SK-N-SH (cell line): Measurements from ENCODE around the gene SLCO2B1. TPM values are rescaled to one million over a fixed set of nuclear protein-coding genes. Genes with fewer than 3 reads are reported as not detected.

Source experiments
- CTCF ChIA-PET: fragments of 300-600, 350-600 bp; formaldehyde crosslinking; extraction: SDS; loops from one replicate; lab custom pipeline; 2021; lab: Yijun Ruan, JAX
- POLR2A ChIA-PET: fragments of 350-600 bp; sonication (Branson Sonifier 250); formaldehyde crosslinking; extraction: SDS; loops from one replicate; lab custom pipeline; 2020; ENCODE audit warnings: antibody characterized with exemption, inconsistent platforms; lab: Yijun Ruan, JAX
- DNase-seq: peaks from one replicate; pipeline ENCODE4 v3.0.0; 2012
- H2AFZ ChIP-seq: fragments of 200-600 bp; sonication (generic); 2 replicates; pipeline ENCODE4 v1.8.1; 2016; ENCODE audit warnings: antibody characterized with exemption, mild to moderate bottlenecking, low read depth
- H3F3A ChIP-seq: fragments of 200-600 bp; sonication (generic); replicated peaks from 2 replicates; pipeline ENCODE3; 2016; ENCODE audit warnings: antibody characterized with exemption, mild to moderate bottlenecking; ENCODE audit not compliant: insufficient read depth
- H3K27ac ChIP-seq, 2 experiments: fragments of 200-500 bp in 1 of 2; fragments of 200-600 bp in 1 of 2; sonication (Bioruptor generic) in 1 of 2; sonication (generic), shearing (Covaris generic) in 1 of 2; 2 replicates each; pipeline versions ENCODE4 v1.5.1 to v1.6.1; 2014 to 2016; ENCODE audit warnings: low read depth in 2 of 2, inconsistent platforms in 1 of 2, low read length in 1 of 2, mild to moderate bottlenecking in 1 of 2, mixed read lengths in 1 of 2
- H3K27me3 ChIP-seq: fragments of 200-600 bp; sonication (generic), shearing (Covaris generic); 2 replicates; pipeline ENCODE4 v1.6.1; 2016; ENCODE audit warnings: mixed run types; ENCODE audit not compliant: insufficient read depth
- H3K36me3 ChIP-seq, 2 experiments: fragments of 200-500 bp in 1 of 2; fragments of 200-600 bp in 1 of 2; sonication (Bioruptor generic) in 1 of 2; sonication (generic) in 1 of 2; replicated peaks in 1 of 2; 2 replicates each; pipeline versions ENCODE3 to v1.5.1; 2014 to 2016; ENCODE audit warnings: low read length in 1 of 2, mild to moderate bottlenecking in 1 of 2; ENCODE audit not compliant: insufficient read depth in 2 of 2, control insufficient read depth in 1 of 2
- H3K4me1 ChIP-seq, 2 experiments: fragments of 200-500 bp in 1 of 2; fragments of 200-600 bp in 1 of 2; sonication (Bioruptor generic) in 1 of 2; sonication (generic), shearing (Covaris generic) in 1 of 2; 2 replicates each; pipeline versions ENCODE4 v1.5.1 to v1.6.1; 2014 to 2016; ENCODE audit warnings: low read depth in 1 of 2, low read length in 1 of 2, mixed run types in 1 of 2; ENCODE audit not compliant: insufficient read depth in 2 of 2, control insufficient read depth in 1 of 2
- H3K4me2 ChIP-seq: fragments of 200-600 bp; sonication (generic), shearing (Covaris generic); 2 replicates; pipeline ENCODE4 v1.6.1; 2017; ENCODE audit warnings: mixed run types
- H3K4me3 ChIP-seq, 2 experiments: fragments of 200-500 bp in 1 of 2; fragments of 200-600 bp in 1 of 2; sonication (Bioruptor generic) in 1 of 2; sonication (generic), shearing (Covaris generic) in 1 of 2; 2 replicates each; pipeline versions ENCODE4 v1.5.1 to v1.8.1; 2014 to 2016; ENCODE audit warnings: low read depth in 2 of 2, inconsistent platforms in 1 of 2, low read length in 1 of 2, mild to moderate bottlenecking in 1 of 2, mixed read lengths in 1 of 2, moderate library complexity in 1 of 2
- H3K79me2 ChIP-seq: fragments of 200-600 bp; sonication (generic); 2 replicates; pipeline ENCODE4 v1.8.1; 2017; ENCODE audit warnings: mild to moderate bottlenecking; ENCODE audit not compliant: insufficient read depth
- H3K9ac ChIP-seq: fragments of 200-600 bp; sonication (generic); 2 replicates; pipeline ENCODE4 v1.6.1; 2017; ENCODE audit warnings: mixed run types
- H3K9me2 ChIP-seq: fragments of 200-600 bp; sonication (generic); 2 replicates; pipeline ENCODE4 v1.6.1; 2017; ENCODE audit warnings: mixed run types
- H3K9me3 ChIP-seq: fragments of 200-600 bp; sonication (generic); 2 replicates; pipeline ENCODE4 v1.6.1; 2017; ENCODE audit warnings: mixed run types, mild to moderate bottlenecking, moderate library complexity
- H4K20me1 ChIP-seq: fragments of 200-600 bp; sonication (generic); 2 replicates; pipeline ENCODE4 v1.6.1; 2017; ENCODE audit warnings: mild to moderate bottlenecking, mixed run types; ENCODE audit not compliant: insufficient read depth
- EZH2phosphoT487 ChIP-seq: fragments of 200-600 bp; sonication (generic); IDR thresholded peaks from 2 replicates; pipeline ENCODE4 v1.6.1; 2017; ENCODE audit warnings: low read depth, mixed run types, mild to moderate bottlenecking, antibody characterized with exemption, moderate library complexity, borderline replicate concordance
- FOXJ3 ChIP-seq: sonication (generic); formaldehyde crosslinking; IDR thresholded peaks from 2 replicates; pipeline ENCODE4 v1.5.1; 2020; ENCODE audit warnings: mild to moderate bottlenecking, missing genetic modification reagents
- JUND ChIP-seq: IDR thresholded peaks from 2 replicates; pipeline ENCODE4 v1.4.0; 2012
- POLR2AphosphoS5 ChIP-seq: IDR thresholded peaks from 2 replicates; pipeline ENCODE4 v1.6.1; 2012; ENCODE audit warnings: low read depth, low read length
- TAF1 ChIP-seq: IDR thresholded peaks from 2 replicates; pipeline ENCODE4 v1.6.1; 2012; ENCODE audit warnings: low read depth, mild to moderate bottlenecking, low read length, moderate library complexity, borderline replicate concordance
- TCF12 ChIP-seq: IDR thresholded peaks from 2 replicates; pipeline ENCODE4 v1.4.0; 2012
- WGBS: methylation state at CpG from one replicate; pipeline ENCODE4 v1.1.6; 2017; ENCODE audit warnings: low lambda C conversion rate; 5-methylcytosine and 5-hydroxymethylcytosine counted together
- polyA plus RNA-seq, 3 experiments: library from polyadenylated mRNA; depleted of rRNA; stranded (reverse); fragments of >200 nt; gene quantifications; 2 replicates each; pipeline ENCODE4 v1.2.3, GENCODE V29; 2012
- TF ChIP-seq, protein P1 (sequence below): IDR thresholded peaks from 2 replicates; pipeline ENCODE4 v1.6.1; 2012; ENCODE audit warnings: mild to moderate bottlenecking, low read depth, low read length, moderate library complexity

The SLCO2B1 gene
- polyA plus RNA-seq, 1 of the 3 experiments (the other 2 are of a cell fraction), result 0.18 TPM

DNA sequence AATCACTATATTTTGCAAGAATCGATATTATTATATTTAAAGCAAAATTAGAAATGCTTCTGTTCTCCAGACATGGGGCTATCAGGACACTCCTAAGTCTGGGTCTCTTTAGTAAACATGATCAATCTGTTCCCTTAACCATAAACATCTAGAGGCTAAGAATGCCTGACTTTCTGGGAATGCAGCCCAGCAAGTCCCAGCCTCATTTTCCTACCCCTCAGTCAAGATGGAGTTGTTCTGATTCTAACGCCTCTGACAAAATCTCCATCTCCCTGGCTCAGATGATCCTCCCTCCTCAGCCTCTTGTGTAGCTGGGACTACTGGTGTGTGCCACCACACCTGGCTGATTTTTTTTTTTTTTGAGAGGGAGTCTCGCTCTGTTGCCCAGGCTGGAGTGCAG lies 35.0 kb downstream of the SLCO2B1 start:
- no peaks in the 10 kb centered on the region for H3K79me2 ChIP-seq
- no peak for DNase-seq
- POLR2A ChIA-PET, result no interaction called here
- H3K36me3 ChIP-seq, result no peaks in the 10 kb centered on the region
- TF ChIP-seq FOXJ3 (CRISPR knock-in tag), result no peak
- TF ChIP-seq, protein P1, sequence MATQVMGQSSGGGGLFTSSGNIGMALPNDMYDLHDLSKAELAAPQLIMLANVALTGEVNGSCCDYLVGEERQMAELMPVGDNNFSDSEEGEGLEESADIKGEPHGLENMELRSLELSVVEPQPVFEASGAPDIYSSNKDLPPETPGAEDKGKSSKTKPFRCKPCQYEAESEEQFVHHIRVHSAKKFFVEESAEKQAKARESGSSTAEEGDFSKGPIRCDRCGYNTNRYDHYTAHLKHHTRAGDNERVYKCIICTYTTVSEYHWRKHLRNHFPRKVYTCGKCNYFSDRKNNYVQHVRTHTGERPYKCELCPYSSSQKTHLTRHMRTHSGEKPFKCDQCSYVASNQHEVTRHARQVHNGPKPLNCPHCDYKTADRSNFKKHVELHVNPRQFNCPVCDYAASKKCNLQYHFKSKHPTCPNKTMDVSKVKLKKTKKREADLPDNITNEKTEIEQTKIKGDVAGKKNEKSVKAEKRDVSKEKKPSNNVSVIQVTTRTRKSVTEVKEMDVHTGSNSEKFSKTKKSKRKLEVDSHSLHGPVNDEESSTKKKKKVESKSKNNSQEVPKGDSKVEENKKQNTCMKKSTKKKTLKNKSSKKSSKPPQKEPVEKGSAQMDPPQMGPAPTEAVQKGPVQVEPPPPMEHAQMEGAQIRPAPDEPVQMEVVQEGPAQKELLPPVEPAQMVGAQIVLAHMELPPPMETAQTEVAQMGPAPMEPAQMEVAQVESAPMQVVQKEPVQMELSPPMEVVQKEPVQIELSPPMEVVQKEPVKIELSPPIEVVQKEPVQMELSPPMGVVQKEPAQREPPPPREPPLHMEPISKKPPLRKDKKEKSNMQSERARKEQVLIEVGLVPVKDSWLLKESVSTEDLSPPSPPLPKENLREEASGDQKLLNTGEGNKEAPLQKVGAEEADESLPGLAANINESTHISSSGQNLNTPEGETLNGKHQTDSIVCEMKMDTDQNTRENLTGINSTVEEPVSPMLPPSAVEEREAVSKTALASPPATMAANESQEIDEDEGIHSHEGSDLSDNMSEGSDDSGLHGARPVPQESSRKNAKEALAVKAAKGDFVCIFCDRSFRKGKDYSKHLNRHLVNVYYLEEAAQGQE, result no peak
- TF ChIP-seq TCF12, result no peak
- no peaks in the 10 kb centered on the region for H3F3A ChIP-seq
- H4K20me1 ChIP-seq, result no peaks in the 10 kb centered on the region
- H3K4me1 ChIP-seq, result peaks cover 0 to 12% of the 10 kb centered on the region in 2 experiments; a peak in 1 of 4 replicates
- H3K4me2 ChIP-seq, result no peak overlapping the region
- no peaks in the 10 kb centered on the region; the same call in 1 of the 2 replicates for H3K27me3 ChIP-seq
- H3K27ac ChIP-seq, result no peak overlapping the region
- H3K4me3 ChIP-seq, result no peak overlapping the region
- no peak overlapping the region for H3K9ac ChIP-seq
- H2AFZ ChIP-seq, result no peak overlapping the region
- CTCF ChIA-PET, result interaction anchor here (1.4 to 7.4 kb wide), 2 partner anchors 42 to 163 kb away, joined by 3 to 57 read pairs; no protein-coding TSS in a partner anchor
- H3K9me2 ChIP-seq, result no peaks in the 10 kb centered on the region
- WGBS, result 73% methylated on average over 3 of the region's 3 CpGs
- H3K9me3 ChIP-seq, result no peaks in the 10 kb centered on the region

DNA sequence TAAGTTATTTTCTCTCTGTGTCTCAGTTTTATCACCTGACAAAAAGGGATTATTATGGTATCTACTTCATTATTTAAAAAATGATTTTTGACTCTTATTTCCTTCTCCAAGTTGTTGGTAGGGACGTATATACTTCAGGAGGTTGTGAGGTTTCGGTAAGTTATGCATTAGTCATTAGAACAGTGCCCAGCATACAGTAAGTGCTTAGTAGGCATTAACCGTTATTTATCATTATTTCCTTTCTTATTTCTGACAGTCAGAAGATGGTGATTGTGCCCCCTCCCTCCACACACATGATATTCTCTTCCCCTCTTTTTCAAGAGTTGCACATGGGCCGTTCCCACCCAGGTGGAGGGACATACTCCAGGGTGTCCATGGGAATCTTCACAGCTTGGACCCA lies 36.1 kb downstream of the SLCO2B1 start:
- CTCF ChIA-PET, result interaction anchor here (2.2 to 7.4 kb wide), 3 partner anchors 18 to 61 kb away, joined by 6 to 57 read pairs (median 13); no protein-coding TSS in a partner anchor
- peaks cover 0 to 11% of the 10 kb centered on the region in 2 experiments; a peak in 1 of 4 replicates for H3K4me1 ChIP-seq

More for the DNA sequence above, 36.1 kb downstream of the SLCO2B1 start:
- WGBS, result 73% methylated on average over 4 of the region's 4 CpGs
- Histone ChIP-seq H3K4me2 (no peak overlapping the region), H3K9ac (no peak overlapping the region), H3K4me3 (no peak overlapping the region), H3F3A (no peaks in the 10 kb centered on the region), H3K79me2 (no peaks in the 10 kb centered on the region), H3K27ac (no peak overlapping the region), H3K27me3 (no peaks in the 10 kb centered on the region; the same call in 1 of the 2 replicates), H3K9me3 (no peaks in the 10 kb centered on the region), H3K9me2 (no peaks in the 10 kb centered on the region), H3K36me3 (no peaks in the 10 kb centered on the region), H2AFZ (no peak overlapping the region), H4K20me1 (no peaks in the 10 kb centered on the region)
- DNase-seq, result no peak
- POLR2A ChIA-PET, result no interaction called here
- TF ChIP-seq TAF1 (no peak), EZH2phosphoT487 (no peak), POLR2AphosphoS5 (no peak), JUND (no peak)
- TF ChIP-seq, protein P1, result no peak
- TF ChIP-seq, all 33 proteins: peak for 0
